Measurements from ENCODE around the gene ADRA2B. TPM values are rescaled to one million over a fixed set of nuclear protein-coding genes. Genes with fewer than 3 reads are reported as not detected.

Gene ADRA2B
- total and polyA plus RNA-seq, 2 donors (not counting 3 experiments of a cell fraction or from before 2014, with no cell fraction given): not detected

- Histone ChIP-seq H3K27me3 (ENCODE audit: control insufficient read depth in 2 of 2, insufficient read depth in 2 of 2, low read length in 2 of 2) (peaks cover 0 to 3% of the 10 kb centered on the region in 2 experiments), H3K27ac (ENCODE audit: insufficient read depth, low read depth, low read length) (no peak overlapping the region), H2AFZ (ENCODE audit: low read depth, low read length) (no peak overlapping the region), H3K36me3 (ENCODE audit: control insufficient read depth in 2 of 2, extremely low read depth in 1 of 2, insufficient read depth in 2 of 2, low read length in 2 of 2) (no peaks in the 10 kb centered on the region), H3K4me1 (ENCODE audit: control insufficient read depth, extremely low read depth, insufficient read depth, low read length) (no peaks in the 10 kb centered on the region), H3K9me3 (replicated peaks; ENCODE audit: control insufficient read depth, insufficient read depth, low read length) (no peaks in the 10 kb centered on the region), H3K4me2 (ENCODE audit: insufficient read depth, low read length) (no peak overlapping the region), H3K9ac (replicated peaks; ENCODE audit: extremely low read depth, insufficient read depth, low read length) (no peak overlapping the region), H3K4me3 (replicated peaks in 1 of 3; ENCODE audit: insufficient read depth in 1 of 3, low read depth in 1 of 3, low read length in 3 of 3) (no peak overlapping the region), H4K20me1 (replicated peaks; ENCODE audit: control insufficient read depth, extremely low read depth, insufficient read depth, low read length) (no peaks in the 10 kb centered on the region), H3K79me2 (ENCODE audit: control insufficient read depth, insufficient read depth, low read length) (no peaks in the 10 kb centered on the region), H3K9me1 (replicated peaks; ENCODE audit: control insufficient read depth, extremely low read depth, insufficient read depth, low read length) (no peaks in the 10 kb centered on the region)
- CTCF ChIA-PET: interaction anchor here (0.7 to 1.1 kb wide), 4 partner anchors 8 to 108 kb away, joined by 3 to 4 read pairs (median 4); partner anchors contain the start of gene ASTL
- dilution Hi-C loops (cut with MboI; ENCODE audit: extremely low pct_ligation_motif_present, low sequenced_read_pairs): no loop called here
- intact Hi-C loops (cut with micrococcal nuclease): no loop called here
- FAIRE-seq (no peak), DNase-seq (ENCODE audit: low read depth, low spot score) (no peak)
- POLR2A ChIA-PET: no interaction called here
- no TSS peak for BruUV-seq (replicated peaks)
- TF ChIP-seq POLR2AphosphoS5 (IDR thresholded peaks at IDR 0.05; ENCODE audit: insufficient read depth, low read depth, low read length) (no peak), JUN (IDR thresholded peaks at IDR 0.05; ENCODE audit: borderline replicate concordance, insufficient read depth, insufficient read length, low read depth) (no peak), CTCF (IDR thresholded peaks at IDR 0.05; ENCODE audit: extremely low read depth in 1 of 2, insufficient read depth in 1 of 2, low read depth in 1 of 2, low read length in 2 of 2) (no peak), EZH2 (IDR thresholded peaks at IDR 0.05; ENCODE audit: borderline replicate concordance, low read depth, low read length, severe bottlenecking) (no peak), GATA2 (IDR thresholded peaks at IDR 0.05; ENCODE audit: insufficient read depth, insufficient read length, low read depth, low read length) (no peak), FOS (IDR thresholded peaks at IDR 0.05; ENCODE audit: borderline replicate concordance, insufficient read depth, low read length) (no peak), POLR2A (IDR thresholded peaks at IDR 0.05; ENCODE audit: low read depth, low read length) (no peak), MYC (IDR thresholded peaks at IDR 0.05; ENCODE audit: low read depth, low read length) (no peak)
- TF ChIP-seq, protein P1, sequence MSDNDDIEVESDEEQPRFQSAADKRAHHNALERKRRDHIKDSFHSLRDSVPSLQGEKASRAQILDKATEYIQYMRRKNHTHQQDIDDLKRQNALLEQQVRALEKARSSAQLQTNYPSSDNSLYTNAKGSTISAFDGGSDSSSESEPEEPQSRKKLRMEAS (IDR thresholded peaks at IDR 0.05; ENCODE audit: insufficient read depth, insufficient read length): no peak
These were observed 14.1 kb upstream of the ADRA2B start for GRCh38 chr2:96130483-96130882.

All from endothelial cell of umbilical vein (primary cell).